H1 (cell line): ENCODE measurements around the gene NR1I2. TPM values are rescaled to one million over a fixed set of nuclear protein-coding genes. Genes with fewer than 3 reads are reported as not detected.

Source experiments
- CTCF ChIA-PET: fragments of 300-600 bp; sonication (Branson Sonifier 250); formaldehyde crosslinking; loops from one replicate; lab custom pipeline; 2021; ENCODE audit not compliant: partially characterized antibody; lab: Charles Lee
- POLR2A ChIA-PET: fragments of 300-600 bp; sonication (Branson Sonifier 250); formaldehyde crosslinking; loops from one replicate; lab custom pipeline; 2021; ENCODE audit warnings: inconsistent platforms; ENCODE audit not compliant: partially characterized antibody; lab: Charles Lee
- DNase-seq, 2 experiments: peaks; one replicate each; pipeline versions ENCODE4 v3.0.0 to v3.0.0-alpha.2; 2010 to 2022; ENCODE audit warnings: low spot score in 2 of 2, low read depth in 1 of 2, mixed read lengths in 1 of 2
- FAIRE-seq: peaks from 2 replicates; lab custom pipeline; 2011; peaks lifted over from hg19 to GRCh38; lab: Jason Lieb, UNC
- H2AFZ ChIP-seq: 2 replicates; pipeline ENCODE4 v1.8.1; 2012; ENCODE audit warnings: low read length, inconsistent platforms
- H2AK5ac ChIP-seq: 2 replicates; pipeline ENCODE4 v1.6.1; 2013; ENCODE audit warnings: low read depth, low read length
- H2BK120ac ChIP-seq: replicated peaks from 2 replicates; pipeline ENCODE3; 2013; ENCODE audit warnings: low read depth, low read length, inconsistent platforms
- H2BK12ac ChIP-seq: 2 replicates; pipeline ENCODE4 v1.6.1; 2013; ENCODE audit warnings: low read depth, low read length
- H2BK15ac ChIP-seq: 2 replicates; pipeline ENCODE4 v1.6.1; 2013; ENCODE audit warnings: low read length
- H2BK20ac ChIP-seq: 2 replicates; pipeline ENCODE4 v1.6.1; 2013; ENCODE audit warnings: low read length
- H2BK5ac ChIP-seq: 2 replicates; pipeline ENCODE4 v1.6.1; 2013; ENCODE audit warnings: low read depth, low read length
- H3K14ac ChIP-seq: 2 replicates; pipeline ENCODE4 v1.6.1; 2013; ENCODE audit warnings: inconsistent platforms; ENCODE audit not compliant: insufficient read length
- H3K18ac ChIP-seq: 2 replicates; pipeline ENCODE4 v1.6.1; 2013; ENCODE audit warnings: low read length; ENCODE audit errors: extremely low read depth
- H3K23ac ChIP-seq: 2 replicates; pipeline ENCODE4 v1.6.1; 2013; ENCODE audit warnings: inconsistent platforms; ENCODE audit not compliant: insufficient read length
- H3K23me2 ChIP-seq: 2 replicates; pipeline ENCODE4 v1.6.1; 2013; ENCODE audit warnings: low read depth, low read length
- H3K27ac ChIP-seq: 2 replicates; pipeline ENCODE4 v1.6.1; 2011; ENCODE audit warnings: low read depth, low read length, inconsistent platforms
- H3K27me3 ChIP-seq, 4 experiments: replicated peaks in 1 of 4; 1 replicate in 1 of 4; 2 replicates in 3 of 4; pipeline versions ENCODE4 v1.6.1 to v1.8.1; 2011 to 2013; ENCODE audit warnings: low read length in 3 of 4, mild to moderate bottlenecking in 3 of 4, inconsistent platforms in 2 of 4, mixed read lengths in 2 of 4, moderate library complexity in 1 of 4; ENCODE audit not compliant: control insufficient read depth in 3 of 4, insufficient read depth in 3 of 4; ENCODE audit errors: extremely low read depth in 1 of 4
- H3K36me3 ChIP-seq, 4 experiments: 2 replicates each; pipeline versions ENCODE4 v1.6.1 to v1.8.1; 2011 to 2013; ENCODE audit warnings: mild to moderate bottlenecking in 4 of 4, low read length in 3 of 4, moderate library complexity in 2 of 4, control low read depth in 1 of 4, inconsistent platforms in 1 of 4; ENCODE audit not compliant: insufficient read depth in 4 of 4, control insufficient read depth in 2 of 4
- H3K4ac ChIP-seq: replicated peaks from 2 replicates; pipeline ENCODE3; 2013; ENCODE audit warnings: low read length, low read depth, mixed read lengths, inconsistent platforms; ENCODE audit not compliant: insufficient read length
- H3K4me1 ChIP-seq, 4 experiments: replicated peaks in 1 of 4; 1 replicate in 1 of 4; 2 replicates in 3 of 4; pipeline versions ENCODE4 v1.6.1 to v1.8.1; 2011 to 2013; ENCODE audit warnings: low read length in 3 of 4, inconsistent platforms in 2 of 4, mixed read lengths in 1 of 4; ENCODE audit not compliant: insufficient read depth in 4 of 4, control insufficient read depth in 3 of 4
- H3K4me2 ChIP-seq, 2 experiments: 2 replicates each; pipeline versions ENCODE4 v1.6.1 to v1.8.1; 2011 to 2013; ENCODE audit warnings: low read depth in 2 of 2, low read length in 2 of 2, control low read depth in 1 of 2, inconsistent platforms in 1 of 2, mild to moderate bottlenecking in 1 of 2; ENCODE audit not compliant: insufficient read depth in 1 of 2
- H3K4me3 ChIP-seq, 4 experiments: fragments of 200-600, 300-600 bp in 1 of 4; sonication (generic), shearing (Covaris generic), sonication (Bioruptor Twin) in 1 of 4; 2 replicates each; pipeline versions ENCODE4 v1.5.1 to v1.8.1; 2011 to 2016; ENCODE audit warnings: low read length in 4 of 4, low read depth in 3 of 4, control low read depth in 2 of 4, inconsistent platforms in 2 of 4, mild to moderate bottlenecking in 2 of 4, mixed read lengths in 1 of 4, moderate library complexity in 1 of 4; ENCODE audit not compliant: insufficient read depth in 2 of 4; ENCODE audit errors: extremely low read depth in 1 of 4
- H3K56ac ChIP-seq: replicated peaks from 2 replicates; pipeline ENCODE3; 2013; ENCODE audit warnings: low read depth, mild to moderate bottlenecking, mixed read lengths, low read length, inconsistent platforms; ENCODE audit not compliant: insufficient read length
- H3K79me1 ChIP-seq: 2 replicates; pipeline ENCODE4 v1.6.1; 2013; ENCODE audit warnings: low read depth, low read length, control low read depth
- H3K79me2 ChIP-seq, 2 experiments: 2 replicates each; pipeline versions ENCODE4 v1.6.1 to v1.8.1; 2012 to 2013; ENCODE audit warnings: low read length in 2 of 2, mild to moderate bottlenecking in 2 of 2, inconsistent platforms in 1 of 2; ENCODE audit not compliant: insufficient read depth in 2 of 2, control insufficient read depth in 1 of 2
- H3K9ac ChIP-seq, 4 experiments: replicated peaks in 1 of 4; 1 replicate in 1 of 4; 2 replicates in 3 of 4; pipeline versions ENCODE4 v1.6.1 to v1.8.1; 2011 to 2013; ENCODE audit warnings: low read depth in 3 of 4, low read length in 3 of 4, control low read depth in 2 of 4, mild to moderate bottlenecking in 2 of 4, moderate library complexity in 2 of 4, inconsistent platforms in 1 of 4; ENCODE audit errors: extremely low read depth in 1 of 4
- H3K9me3 ChIP-seq, 2 experiments: 2 replicates each; pipeline versions ENCODE4 v1.6.1 to v1.8.1; 2012 to 2013; ENCODE audit warnings: mild to moderate bottlenecking in 2 of 2, moderate library complexity in 2 of 2, control low read depth in 1 of 2, inconsistent platforms in 1 of 2, low read depth in 1 of 2, low read length in 1 of 2, mixed read lengths in 1 of 2; ENCODE audit not compliant: insufficient read depth in 2 of 2
- H4K20me1 ChIP-seq, 2 experiments: replicated peaks in 1 of 2; 2 replicates each; pipeline versions ENCODE3 to v1.8.1; 2011 to 2013; ENCODE audit warnings: inconsistent platforms in 2 of 2, low read length in 2 of 2, mild to moderate bottlenecking in 1 of 2; ENCODE audit not compliant: insufficient read depth in 2 of 2, control insufficient read depth in 1 of 2
- H4K5ac ChIP-seq: 2 replicates; pipeline ENCODE4 v1.6.1; 2013; ENCODE audit warnings: low read length, low read depth, mixed read lengths, inconsistent platforms; ENCODE audit not compliant: insufficient read length
- H4K8ac ChIP-seq: 2 replicates; pipeline ENCODE4 v1.8.0; 2013; ENCODE audit warnings: mild to moderate bottlenecking, moderate library complexity, low read length, inconsistent platforms; ENCODE audit not compliant: insufficient read depth; ENCODE audit errors: extremely low read depth
- H4K91ac ChIP-seq: replicated peaks from 2 replicates; pipeline ENCODE3; 2013; ENCODE audit warnings: low read length, mixed read lengths, inconsistent platforms; ENCODE audit not compliant: insufficient read length
- CEBPB ChIP-seq: IDR thresholded peaks from 2 replicates; pipeline ENCODE4 v1.6.1; 2012; ENCODE audit warnings: low read depth, low read length
- CREB1 ChIP-seq: IDR thresholded peaks from 2 replicates; pipeline ENCODE4 v1.6.1; 2012; ENCODE audit warnings: inconsistent platforms
- KDM4A ChIP-seq: IDR thresholded peaks from one replicate; pipeline ENCODE4 v1.7.1; 2012; ENCODE audit warnings: low read depth, mild to moderate bottlenecking, moderate library complexity, low read length, inconsistent platforms; ENCODE audit not compliant: severe bottlenecking
- RFX5 ChIP-seq: IDR thresholded peaks from 2 replicates; pipeline ENCODE4 v1.6.1; 2011; ENCODE audit warnings: low read depth, low read length, improper control_type of control experiment, borderline replicate concordance
- SIN3A ChIP-seq, 2 experiments: IDR thresholded peaks in 1 of 2; conservative IDR thresholded peaks in 1 of 2; 2 replicates each; pipeline ENCODE4 v1.6.1; 2011 to 2012; ENCODE audit warnings: low read length in 2 of 2, improper control_type of control experiment in 1 of 2, low read depth in 1 of 2, mild to moderate bottlenecking in 1 of 2
- SIRT6 ChIP-seq: IDR thresholded peaks from one replicate; pipeline ENCODE4 v1.7.1; 2012; ENCODE audit warnings: low read length, inconsistent platforms
- SP4 ChIP-seq: IDR thresholded peaks from 2 replicates; pipeline ENCODE4 v1.6.1; 2012; ENCODE audit warnings: low read length, inconsistent platforms
- SRF ChIP-seq: IDR thresholded peaks from 2 replicates; pipeline ENCODE4 v1.6.1; 2011; ENCODE audit warnings: mild to moderate bottlenecking, low read depth, low read length, moderate library complexity
- TAF1 ChIP-seq: IDR thresholded peaks from 2 replicates; pipeline ENCODE4 v1.6.1; 2011; ENCODE audit warnings: mild to moderate bottlenecking, low read depth, low read length
- ZNF274 ChIP-seq: IDR thresholded peaks from 2 replicates; pipeline ENCODE4 v1.7.0; 2012; ENCODE audit warnings: low read length, borderline replicate concordance; ENCODE audit errors: extremely low read depth
- WGBS, 2 experiments: shearing (Covaris generic) in 1 of 2; methylation state at CpG; one replicate each; pipeline versions ENCODE4 v1.1.6 to v1.1.7; 2013 to 2015; ENCODE audit warnings: low lambda C conversion rate in 2 of 2, mixed read lengths in 2 of 2, inconsistent platforms in 1 of 2, low coverage in 1 of 2, missing lambda C conversion rate in 1 of 2; ENCODE audit not compliant: insufficient replicate concordance in 2 of 2, insufficient coverage in 1 of 2, insufficient read length in 1 of 2; ENCODE audit errors: extremely low coverage in 1 of 2, missing lambda C conversion rate in 1 of 2; 5-methylcytosine and 5-hydroxymethylcytosine counted together
- polyA plus RNA-seq, 7 experiments: library from polyadenylated mRNA; depleted of rRNA in 3 of 7; stranded (reverse) in 5 of 7; unstranded in 2 of 7; fragments of >200 nt in 5 of 7; fragments of 200-250 nt in 2 of 7; gene quantifications; 1 replicate in 5 of 7; 2 replicates in 1 of 7; 4 replicates in 1 of 7; pipeline versions ENCODE4 v1.2.1 to v1.2.3, GENCODE V29; 2011 to 2013; ENCODE audit warnings: missing spikeins in 2 of 7, mixed read lengths in 2 of 7
- total RNA-seq: library from RNA; stranded (reverse); fragmentation: NEBNext Ultra II Directional; extraction: Animal tissue kit (Norgen Biotek cat#: 25700); gene quantifications from 2 replicates; pipeline ENCODE4 v1.2.1, GENCODE V29; 2021
- TF ChIP-seq, protein P1 (sequence below): IDR thresholded peaks from 2 replicates; pipeline ENCODE4 v1.6.1; 2012; ENCODE audit warnings: inconsistent platforms
- TF ChIP-seq, protein P2 (sequence below): IDR thresholded peaks from 2 replicates; pipeline ENCODE4 v1.6.1; 2011; ENCODE audit warnings: low read length, improper control_type of control experiment

Gene NR1I2
- total and polyA plus RNA-seq, 2 of the 8 experiments (the other 6 are each of a cell fraction or from before 2014, with no cell fraction given), result 0.28 to 1.8 TPM

- no peak overlapping the region for H2BK20ac ChIP-seq
- H2BK12ac ChIP-seq, result no peak overlapping the region
- no peak overlapping the region for H2AK5ac ChIP-seq
- no peak overlapping the region for H4K91ac ChIP-seq
- no peak overlapping the region for H3K23ac ChIP-seq
- peaks cover 0 to 9% of the 10 kb centered on the region in 2 experiments; a peak in 1 of 4 replicates for H3K9me3 ChIP-seq
- no peak overlapping the region for H3K4me2 ChIP-seq
- no peak overlapping the region for H2BK120ac ChIP-seq
- H4K8ac ChIP-seq, result no peak overlapping the region
- H2BK15ac ChIP-seq, result no peak overlapping the region
- no peak overlapping the region for H3K4me3 ChIP-seq
- H4K20me1 ChIP-seq, result no peaks in the 10 kb centered on the region
- no peaks in the 10 kb centered on the region for H3K79me2 ChIP-seq
- H3K56ac ChIP-seq, result no peak overlapping the region
- no peak overlapping the region for H2AFZ ChIP-seq
- FAIRE-seq (no peak), DNase-seq (no peak)
- CTCF ChIA-PET, result interaction anchor here (0.6 to 2.1 kb wide), 3 partner anchors 18 to 367 kb away, joined by 4 to 5 read pairs (median 4); no protein-coding TSS in a partner anchor
- H3K4ac ChIP-seq, result no peak overlapping the region
- no peak overlapping the region for H2BK5ac ChIP-seq
- no peak overlapping the region for H3K9ac ChIP-seq
- POLR2A ChIA-PET, result no interaction called here
- no peaks in the 10 kb centered on the region for H3K4me1 ChIP-seq
- H3K27me3 ChIP-seq, result peaks cover 0 to 1% (median 0%) of the 10 kb centered on the region in 4 experiments; a peak in 1 of 7 replicates
- H4K5ac ChIP-seq, result no peak overlapping the region
- no peak overlapping the region for H3K27ac ChIP-seq
- no peaks in the 10 kb centered on the region for H3K36me3 ChIP-seq
- H3K23me2 ChIP-seq, result no peaks in the 10 kb centered on the region
- no peak overlapping the region for H3K14ac ChIP-seq
- 93% methylated on average over 8 of the region's 8 CpGs; no CpG with 5 or more reads in 1 of the 2 experiments for WGBS, 2 experiments
- no peak overlapping the region for H3K18ac ChIP-seq
- no peaks in the 10 kb centered on the region for H3K79me1 ChIP-seq
- TF ChIP-seq SIRT6, result no peak
- no peak for TF ChIP-seq SRF
- TF ChIP-seq, protein P1, sequence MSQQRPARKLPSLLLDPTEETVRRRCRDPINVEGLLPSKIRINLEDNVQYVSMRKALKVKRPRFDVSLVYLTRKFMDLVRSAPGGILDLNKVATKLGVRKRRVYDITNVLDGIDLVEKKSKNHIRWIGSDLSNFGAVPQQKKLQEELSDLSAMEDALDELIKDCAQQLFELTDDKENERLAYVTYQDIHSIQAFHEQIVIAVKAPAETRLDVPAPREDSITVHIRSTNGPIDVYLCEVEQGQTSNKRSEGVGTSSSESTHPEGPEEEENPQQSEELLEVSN, result no peak
- TF ChIP-seq, protein P2, sequence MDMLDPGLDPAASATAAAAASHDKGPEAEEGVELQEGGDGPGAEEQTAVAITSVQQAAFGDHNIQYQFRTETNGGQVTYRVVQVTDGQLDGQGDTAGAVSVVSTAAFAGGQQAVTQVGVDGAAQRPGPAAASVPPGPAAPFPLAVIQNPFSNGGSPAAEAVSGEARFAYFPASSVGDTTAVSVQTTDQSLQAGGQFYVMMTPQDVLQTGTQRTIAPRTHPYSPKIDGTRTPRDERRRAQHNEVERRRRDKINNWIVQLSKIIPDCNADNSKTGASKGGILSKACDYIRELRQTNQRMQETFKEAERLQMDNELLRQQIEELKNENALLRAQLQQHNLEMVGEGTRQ, result no peak
- no peak for TF ChIP-seq RFX5
- no peak for TF ChIP-seq CREB1
- no peak for TF ChIP-seq SP4
- TF ChIP-seq TAF1, result no peak
- TF ChIP-seq ZNF274, result no peak
- TF ChIP-seq CEBPB, result no peak
- no peak for TF ChIP-seq SIN3A (conservative IDR thresholded peaks at IDR 0.05 in 1 of 2, IDR thresholded peaks at IDR 0.05 in 1 of 2; ENCODE audit: low read depth in 1 of 2, low read length in 2 of 2)
- TF ChIP-seq KDM4A, result no peak
Measured at GRCh38 chr3:119769394-119770149, 12.3 kb upstream of the NR1I2 start.
